Measurements from ENCODE around the gene ZFAND2A. TPM values are rescaled to one million over a fixed set of nuclear protein-coding genes. Genes with fewer than 3 reads are reported as not detected.

The ZFAND2A gene
- total RNA-seq, 1 donor from 2014 or later, result 21.8 TPM

DNA sequence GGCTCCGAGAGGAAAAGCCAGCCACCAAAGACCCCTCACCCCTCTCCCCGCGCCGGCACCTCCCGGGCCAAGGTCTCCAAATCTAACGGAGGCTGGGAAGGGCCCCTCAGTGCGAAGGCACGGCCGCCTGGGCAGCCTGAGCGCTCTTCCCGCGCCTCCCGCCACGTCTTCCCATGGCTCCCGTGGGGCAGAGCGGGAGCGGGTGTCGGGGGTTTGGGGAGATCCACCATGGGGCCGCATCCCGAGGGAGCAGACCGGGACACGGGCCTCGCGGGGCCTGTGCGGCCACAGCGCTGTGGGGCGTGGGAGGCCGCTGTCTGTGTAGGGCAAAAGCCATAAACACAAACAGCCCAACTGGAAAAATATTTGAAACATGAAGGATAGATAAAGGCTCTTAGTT, 49.6 kb downstream of the ZFAND2A start:
- intact Hi-C loops (cut with micrococcal nuclease), result no loop called here

DNA sequence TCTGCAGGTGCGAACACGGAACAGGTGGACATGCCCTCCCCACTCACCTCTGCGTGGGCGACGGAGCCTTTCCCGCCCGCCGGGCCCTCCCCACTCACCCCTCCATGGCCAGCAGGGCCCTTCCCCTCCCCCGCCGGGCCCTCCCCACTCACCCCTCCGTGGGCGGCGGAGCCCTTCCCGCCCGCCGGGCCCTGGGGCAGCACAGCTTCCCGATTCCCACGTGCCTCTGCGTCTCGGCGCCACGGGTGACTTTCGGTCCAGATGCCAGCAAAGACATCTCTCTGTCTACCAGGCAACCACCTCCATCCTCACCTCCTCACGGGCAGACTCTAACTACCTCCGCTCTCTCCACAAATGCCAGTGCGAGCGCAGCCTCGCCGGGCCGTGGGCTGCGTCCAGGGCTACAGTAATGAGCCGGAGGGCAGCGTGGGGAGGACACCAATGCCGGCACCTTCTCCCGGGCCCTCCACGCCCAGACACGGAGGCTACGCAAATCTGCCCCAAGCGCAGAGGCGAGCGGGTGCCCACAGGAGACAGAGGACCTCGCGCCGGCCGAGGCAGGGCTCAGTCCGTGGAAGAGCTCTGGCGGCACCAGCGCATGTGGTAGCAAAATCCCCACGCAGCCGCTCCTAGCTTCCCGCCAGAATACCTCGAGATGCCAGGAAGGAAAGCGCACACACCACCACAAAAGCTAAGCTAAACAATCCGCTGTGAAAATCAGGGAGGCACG, 50.2 kb downstream of the ZFAND2A start:
- intact Hi-C loops (cut with micrococcal nuclease), result no loop called here

- intact Hi-C loops (cut with micrococcal nuclease), result no loop called here
Measured at GRCh38 chr7:1108264-1108920, 51.6 kb downstream of the ZFAND2A start.

DNA sequence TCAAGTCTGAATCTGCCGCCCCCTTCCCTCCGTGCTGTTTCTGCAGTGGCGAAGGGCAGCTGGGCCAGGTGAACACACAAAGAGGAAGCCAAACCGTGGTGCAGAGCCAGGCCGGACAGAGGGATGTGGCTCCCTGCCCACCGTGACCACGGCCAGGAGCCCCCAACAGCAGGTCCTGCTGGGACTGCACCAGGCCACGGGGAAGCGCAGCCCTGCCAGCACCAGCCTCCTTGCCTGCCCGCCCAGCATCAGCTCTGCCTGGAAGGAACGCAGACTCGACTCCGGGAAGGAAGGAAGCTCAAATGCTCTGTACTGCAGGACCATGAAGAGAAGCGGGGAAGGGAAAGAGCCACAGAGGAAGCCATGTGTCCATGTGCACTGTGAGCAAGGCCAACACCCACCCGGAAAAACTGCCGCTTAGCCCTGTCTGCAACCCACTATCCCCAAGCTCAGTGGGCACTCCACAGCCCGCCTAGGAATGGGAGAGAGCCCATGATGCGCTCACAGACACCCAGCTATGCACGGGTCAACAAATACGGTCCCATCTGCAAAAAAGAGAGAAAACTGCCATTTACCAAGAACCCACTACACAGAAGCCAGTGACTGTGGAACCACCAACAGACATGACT, 53.1 kb downstream of the ZFAND2A start:
- intact Hi-C loops (cut with micrococcal nuclease), result loop anchor here (1.0 kb wide), 1 partner anchor 15 kb away; no protein-coding TSS in a partner anchor

DNA sequence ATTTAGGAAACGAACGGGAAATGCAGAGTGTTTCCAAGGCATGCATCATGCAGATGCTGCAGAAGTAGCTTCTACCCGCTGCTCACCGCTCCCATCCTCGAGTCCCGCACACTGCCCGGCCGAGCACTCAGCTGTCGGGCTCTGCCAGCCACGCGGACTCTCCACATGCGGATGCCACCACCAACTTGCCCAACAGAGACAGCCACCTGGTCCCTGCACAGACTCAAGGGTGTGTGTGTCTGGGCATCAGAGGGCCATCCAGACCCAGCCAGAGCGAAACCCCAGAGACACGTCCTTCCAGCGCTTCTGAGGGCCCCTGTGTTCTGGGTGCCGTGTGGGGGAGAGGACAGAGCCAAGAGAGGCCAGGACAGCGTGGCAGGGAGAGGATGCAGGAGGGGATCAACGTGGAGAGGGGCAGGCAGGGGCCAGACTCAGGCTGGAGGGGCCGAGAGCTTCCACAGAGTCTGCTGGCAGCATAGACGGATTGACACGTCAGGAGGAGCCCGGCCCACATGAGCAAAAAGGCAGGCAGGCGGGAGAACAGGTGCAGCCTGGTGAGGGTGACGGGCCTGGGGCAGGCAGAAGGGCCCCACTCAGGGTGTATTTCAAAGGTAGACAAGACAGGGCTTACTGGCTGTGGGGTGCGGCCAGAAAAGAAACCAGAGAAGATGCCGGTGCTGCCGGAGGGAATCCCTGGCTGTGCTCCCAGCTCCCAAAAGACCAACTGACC, 53.8 kb downstream of the ZFAND2A start:
- intact Hi-C loops (cut with micrococcal nuclease), result no loop called here

GRCh38 chr7:1105189-1105588, 54.8 kb downstream of the ZFAND2A start:
- intact Hi-C loops (cut with micrococcal nuclease), result no loop called here

GRCh38 chr7:1104516-1105179, 55.3 kb downstream of the ZFAND2A start:
- intact Hi-C loops (cut with micrococcal nuclease), result no loop called here

DNA sequence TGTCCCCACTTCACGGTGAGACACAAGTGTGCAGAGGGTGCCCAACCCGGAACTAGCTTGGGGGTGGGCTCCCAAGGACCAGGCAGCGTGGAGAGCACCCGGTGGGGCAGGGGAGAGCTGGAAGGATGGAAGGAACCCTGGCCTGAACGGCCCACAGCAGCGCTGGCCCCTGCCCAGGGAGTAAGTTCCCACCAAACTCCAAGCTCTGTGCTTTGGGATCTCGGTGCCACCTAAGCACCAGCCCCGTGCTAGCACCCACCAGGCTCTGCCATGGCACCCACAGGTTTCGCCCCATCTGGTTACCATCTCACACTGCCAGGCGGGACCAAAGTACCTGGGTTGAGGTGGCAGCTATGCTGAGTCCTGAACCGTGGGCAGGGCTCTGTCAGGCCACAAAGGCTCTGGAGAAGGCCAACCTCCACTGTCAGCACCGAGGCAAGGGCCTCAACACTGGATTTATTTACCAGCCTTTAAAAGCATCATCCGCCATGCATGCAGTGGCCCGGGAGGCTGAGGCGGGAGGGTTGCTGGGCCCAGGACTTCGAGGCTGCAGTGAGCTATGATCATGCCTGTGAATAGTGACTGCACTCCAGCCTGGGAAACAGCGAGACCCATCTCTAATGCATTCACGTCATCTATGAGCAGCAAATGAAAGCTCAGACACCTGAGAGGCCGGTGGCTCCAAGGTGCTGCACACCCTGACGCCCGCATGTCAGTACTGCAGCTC, 56.0 kb downstream of the ZFAND2A start:
- intact Hi-C loops (cut with micrococcal nuclease), result no loop called here

DNA sequence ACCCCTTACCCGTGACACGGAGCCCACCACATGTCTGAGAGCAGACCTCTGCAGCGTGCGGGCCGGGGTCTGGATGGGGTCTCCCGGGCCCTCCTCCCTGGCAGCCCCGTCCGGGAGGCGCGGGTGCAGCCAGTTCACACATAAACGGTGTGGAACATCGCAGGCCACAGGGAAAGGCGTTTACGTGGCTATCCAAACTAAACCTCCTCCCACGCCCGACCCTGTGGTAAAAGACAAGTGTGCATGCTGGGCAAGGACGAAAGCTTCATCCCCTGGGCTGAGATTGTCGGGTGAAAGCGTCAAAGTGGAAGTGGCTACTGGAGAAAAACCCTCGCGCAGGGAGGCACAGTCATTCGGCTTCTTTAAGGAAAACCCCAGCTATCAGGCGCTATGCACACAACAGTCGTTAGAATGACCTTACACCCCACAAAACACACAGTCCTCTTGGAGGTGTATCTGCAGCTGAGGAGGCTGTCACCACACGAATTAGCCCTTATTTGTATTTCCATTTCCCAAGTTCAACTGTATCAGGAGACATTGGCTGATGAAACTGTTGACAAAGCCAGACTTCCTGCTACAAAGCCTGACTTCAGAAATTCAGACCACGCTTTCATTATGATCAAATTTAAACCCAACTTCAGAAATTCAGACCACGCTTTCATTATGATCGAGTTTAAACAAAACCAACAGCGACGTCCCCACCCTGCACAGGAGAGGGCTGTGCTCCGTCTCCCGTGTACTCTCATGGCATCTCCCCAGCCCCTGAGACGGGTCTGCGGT, 56.8 kb downstream of the ZFAND2A start:
- intact Hi-C loops (cut with micrococcal nuclease), result no loop called here

Other genes with a start within 250 kb of the ZFAND2A start
- gene ADAP1, start 205.5 kb downstream of the ZFAND2A start, total RNA-seq, result 20.6 and 20.9 TPM in 2 replicates
- gene COX19, start 184.6 kb downstream of the ZFAND2A start, total RNA-seq, result 17.5 and 18.9 TPM in 2 replicates
- gene CYP2W1, start 177.0 kb downstream of the ZFAND2A start, total RNA-seq, result not detected in 2 replicates
- gene GPR146, start 115.7 kb downstream of the ZFAND2A start, total RNA-seq, result 14.5 and 15.4 TPM in 2 replicates
- gene GPER1, start 72.1 kb downstream of the ZFAND2A start, total RNA-seq, result not detected in 2 replicates
- gene UNCX, start 72.7 kb upstream of the ZFAND2A start, total RNA-seq, result not detected in 2 replicates

Measured in T-helper 1 cell treated with Interleukin-12 subunit alpha and Interleukin-12 subunit beta and Interleukin-4 antibody, amounts not matched to agents 30 ng/mL and 1 ng/mL, for 36 hours (primary cell).